Astrocyte (in vitro differentiated cells and primary cell): Measurements from ENCODE around the gene GMPR2. TPM values are rescaled to one million over a fixed set of nuclear protein-coding genes. Genes with fewer than 3 reads are reported as not detected.

Experiments used
- DNase-seq: peaks from one replicate; pipeline ENCODE4 v3.0.0-alpha.2; 2010; ENCODE audit warnings: low read depth
- FAIRE-seq: peaks from 2 replicates; lab custom pipeline; 2011; peaks lifted over from hg19 to GRCh38; lab: Jason Lieb, UNC
- H2AFZ ChIP-seq: 2 replicates; pipeline ENCODE4 v1.6.0; 2012; ENCODE audit warnings: low read depth, low read length, inconsistent platforms
- H3K27ac ChIP-seq: 2 replicates; pipeline ENCODE4 v1.5.1; 2011; ENCODE audit warnings: low read depth, low read length, inconsistent platforms
- H3K27me3 ChIP-seq: 2 replicates; pipeline ENCODE4 v1.6.0; 2011; ENCODE audit warnings: low read length, inconsistent platforms; ENCODE audit not compliant: insufficient read depth
- H3K36me3 ChIP-seq: 2 replicates; pipeline ENCODE4 v1.5.1; 2011; ENCODE audit warnings: low read length, inconsistent platforms; ENCODE audit not compliant: insufficient read depth
- H3K4me1 ChIP-seq: 2 replicates; pipeline ENCODE4 v1.5.1; 2011; ENCODE audit warnings: low read length, inconsistent platforms; ENCODE audit not compliant: insufficient read depth
- H3K4me2 ChIP-seq: 2 replicates; pipeline ENCODE4 v1.6.0; 2012; ENCODE audit warnings: low read length, inconsistent platforms
- H3K4me3 ChIP-seq: 2 replicates; pipeline ENCODE4 v1.5.1; 2011; ENCODE audit warnings: low read depth, mild to moderate bottlenecking, low read length, inconsistent platforms; ENCODE audit not compliant: insufficient read depth
- H3K79me2 ChIP-seq: 2 replicates; pipeline ENCODE4 v1.6.0; 2012; ENCODE audit warnings: mild to moderate bottlenecking, low read length, inconsistent platforms; ENCODE audit not compliant: insufficient read depth
- H3K9ac ChIP-seq: 2 replicates; pipeline ENCODE4 v1.6.0; 2012; ENCODE audit warnings: mild to moderate bottlenecking, low read length, inconsistent platforms
- H3K9me3 ChIP-seq: 2 replicates; pipeline ENCODE4 v1.5.1; 2012; ENCODE audit warnings: low read depth, mild to moderate bottlenecking, low read length, inconsistent platforms; ENCODE audit not compliant: insufficient read depth
- H4K20me1 ChIP-seq: 2 replicates; pipeline ENCODE4 v1.6.0; 2012; ENCODE audit warnings: low read length, inconsistent platforms; ENCODE audit not compliant: insufficient read depth
- H3K27ac Mint-ChIP-seq: one replicate; pipeline ENCODE4 v1.8.0; 2021; ENCODE audit warnings: mild to moderate bottlenecking, mixed read lengths; ENCODE audit not compliant: unreplicated experiment
- H3K27me3 Mint-ChIP-seq: one replicate; pipeline ENCODE4 v1.8.0; 2021; ENCODE audit warnings: low read depth, mixed read lengths; ENCODE audit not compliant: unreplicated experiment
- H3K36me3 Mint-ChIP-seq: one replicate; pipeline ENCODE4 v1.8.0; 2021; ENCODE audit warnings: low read depth, mixed read lengths; ENCODE audit not compliant: unreplicated experiment
- H3K4me1 Mint-ChIP-seq: one replicate; pipeline ENCODE4 v1.8.0; 2021; ENCODE audit warnings: low read depth, mixed read lengths; ENCODE audit not compliant: unreplicated experiment
- H3K4me3 Mint-ChIP-seq: one replicate; pipeline ENCODE4 v1.8.0; 2021; ENCODE audit warnings: mild to moderate bottlenecking, moderate library complexity, mixed read lengths; ENCODE audit not compliant: unreplicated experiment
- H3K9me3 Mint-ChIP-seq: one replicate; pipeline ENCODE4 v1.8.0; 2021; ENCODE audit warnings: mild to moderate bottlenecking, mixed read lengths; ENCODE audit not compliant: unreplicated experiment
- EZH2 ChIP-seq: IDR thresholded peaks from 2 replicates; pipeline ENCODE4 v1.6.1; 2012; ENCODE audit warnings: mild to moderate bottlenecking, low read length, inconsistent platforms; ENCODE audit not compliant: insufficient read depth
- total RNA-seq: library from RNA; stranded (reverse); gene quantifications from 2 replicates; pipeline ENCODE4 v1.2.1, GENCODE V29; 2021
- TF ChIP-seq, protein P1 (sequence below): IDR thresholded peaks from 2 replicates; pipeline ENCODE4 v1.5.1; 2011; ENCODE audit warnings: low read depth, mild to moderate bottlenecking, inconsistent platforms, low read length, moderate library complexity; ENCODE audit not compliant: insufficient read depth

The GMPR2 gene
- total RNA-seq, 1 donor from 2014 or later, result 66.5 TPM

DNA sequence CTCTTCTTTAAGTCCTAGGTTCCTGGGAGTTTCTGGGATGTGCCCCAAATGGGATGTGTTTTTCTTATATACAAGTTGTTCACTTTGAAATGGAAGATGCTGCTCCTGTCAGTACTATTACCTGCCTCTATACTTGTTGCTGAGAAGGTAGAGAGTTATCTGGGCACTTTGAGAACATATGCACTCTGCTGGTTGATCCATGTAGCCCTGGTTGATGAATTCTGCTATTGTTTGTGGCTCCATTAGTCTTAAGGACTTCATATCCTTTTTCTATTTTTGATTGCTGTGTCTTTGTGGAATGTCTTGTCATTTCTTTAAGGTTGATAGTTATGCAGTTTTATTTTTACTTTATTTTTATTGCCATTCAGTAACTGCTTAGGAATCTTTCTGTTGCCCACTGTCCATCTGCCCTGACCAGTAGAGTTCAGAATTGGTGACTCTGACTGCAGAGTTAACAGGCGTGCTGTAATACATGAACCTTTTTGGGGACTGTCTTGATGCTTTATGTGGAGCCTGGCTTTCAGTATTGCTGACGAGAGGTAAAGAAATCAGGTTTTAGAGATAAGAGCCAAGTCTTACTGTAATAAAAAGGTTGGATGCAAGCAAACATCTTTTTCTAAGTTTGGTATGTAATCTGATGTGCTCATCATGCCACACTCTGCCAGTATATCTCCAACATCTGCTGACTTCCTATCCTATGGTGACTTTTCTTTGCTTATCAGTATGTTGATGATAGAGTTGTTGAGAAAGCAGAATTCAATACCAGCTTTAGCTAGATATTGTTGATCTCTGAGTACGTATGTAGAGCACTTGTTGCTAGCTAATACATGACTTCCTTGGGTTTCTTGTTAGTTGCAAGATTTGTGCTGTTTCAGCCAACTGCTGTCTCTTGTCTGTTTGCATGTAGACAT is 1.6 kb downstream of the GMPR2 start:
- Mint-ChIP-seq H3K36me3 (peaks cover 32% of the 10 kb centered on the region), H3K9me3 (no peaks in the 10 kb centered on the region), H3K27me3 (no peaks in the 10 kb centered on the region), H3K4me3 (peak overlapping the region; percentile 60), H3K4me1 (peaks cover 35% of the 10 kb centered on the region), H3K27ac (no peak overlapping the region)
- H3K27me3 ChIP-seq, result no peaks in the 10 kb centered on the region
- peaks cover 3% of the 10 kb centered on the region for H4K20me1 ChIP-seq
- no peak overlapping the region for H3K27ac ChIP-seq
- peak overlapping the region; percentile 32 for H3K4me2 ChIP-seq
- peaks cover 17% of the 10 kb centered on the region for H3K4me1 ChIP-seq
- no peak for FAIRE-seq
- DNase-seq, result no peak
- no peaks in the 10 kb centered on the region for H3K9me3 ChIP-seq
- H3K4me3 ChIP-seq, result no peak overlapping the region
- no peak for TF ChIP-seq EZH2
- TF ChIP-seq, protein P1, sequence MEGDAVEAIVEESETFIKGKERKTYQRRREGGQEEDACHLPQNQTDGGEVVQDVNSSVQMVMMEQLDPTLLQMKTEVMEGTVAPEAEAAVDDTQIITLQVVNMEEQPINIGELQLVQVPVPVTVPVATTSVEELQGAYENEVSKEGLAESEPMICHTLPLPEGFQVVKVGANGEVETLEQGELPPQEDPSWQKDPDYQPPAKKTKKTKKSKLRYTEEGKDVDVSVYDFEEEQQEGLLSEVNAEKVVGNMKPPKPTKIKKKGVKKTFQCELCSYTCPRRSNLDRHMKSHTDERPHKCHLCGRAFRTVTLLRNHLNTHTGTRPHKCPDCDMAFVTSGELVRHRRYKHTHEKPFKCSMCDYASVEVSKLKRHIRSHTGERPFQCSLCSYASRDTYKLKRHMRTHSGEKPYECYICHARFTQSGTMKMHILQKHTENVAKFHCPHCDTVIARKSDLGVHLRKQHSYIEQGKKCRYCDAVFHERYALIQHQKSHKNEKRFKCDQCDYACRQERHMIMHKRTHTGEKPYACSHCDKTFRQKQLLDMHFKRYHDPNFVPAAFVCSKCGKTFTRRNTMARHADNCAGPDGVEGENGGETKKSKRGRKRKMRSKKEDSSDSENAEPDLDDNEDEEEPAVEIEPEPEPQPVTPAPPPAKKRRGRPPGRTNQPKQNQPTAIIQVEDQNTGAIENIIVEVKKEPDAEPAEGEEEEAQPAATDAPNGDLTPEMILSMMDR, result no peak
- no peak overlapping the region for H3K9ac ChIP-seq
- H3K36me3 ChIP-seq, result peaks cover 34% of the 10 kb centered on the region
- no peak overlapping the region for H2AFZ ChIP-seq
- H3K79me2 ChIP-seq, result peaks cover 75% of the 10 kb centered on the region

- H2AFZ ChIP-seq, result no peak overlapping the region
- FAIRE-seq, result no peak
- H3K4me3 ChIP-seq, result no peak overlapping the region
- Mint-ChIP-seq H3K27ac (no peak overlapping the region), H3K4me3 (peak overlapping the region; percentile 17), H3K4me1 (peaks cover 49% of the 10 kb centered on the region), H3K36me3 (peaks cover 39% of the 10 kb centered on the region), H3K27me3 (no peaks in the 10 kb centered on the region), H3K9me3 (no peaks in the 10 kb centered on the region)
- peaks cover 79% of the 10 kb centered on the region for H3K79me2 ChIP-seq
- DNase-seq, result no peak
- H3K9ac ChIP-seq, result no peak overlapping the region
- H3K4me2 ChIP-seq, result no peak overlapping the region
- H3K4me1 ChIP-seq, result peaks cover 32% of the 10 kb centered on the region
- peaks cover 51% of the 10 kb centered on the region for H3K36me3 ChIP-seq
- H3K9me3 ChIP-seq, result no peaks in the 10 kb centered on the region
- H3K27me3 ChIP-seq, result no peaks in the 10 kb centered on the region
- no peak for TF ChIP-seq EZH2
- TF ChIP-seq, protein P1, result no peak
- peaks cover 18% of the 10 kb centered on the region for H4K20me1 ChIP-seq
- no peak overlapping the region for H3K27ac ChIP-seq
Observed at GRCh38 chr14:24235804-24236688, 3.3 kb downstream of the GMPR2 start.
